MCF 10A (cell line): ENCODE measurements around the gene KAZN. TPM values are rescaled to one million over a fixed set of nuclear protein-coding genes. Genes with fewer than 3 reads are reported as not detected.

Source experiments
- BruUV-seq: library from RNA; stranded (reverse); fragments of 400-500 nt; replicated peaks from 2 replicates; lab custom pipeline; 2021; lab: Mats Ljungman, UMichigan
- CTCF ChIA-PET: fragments of 300-600 bp; sonication (Branson Sonifier 250); formaldehyde crosslinking; extraction: SDS; loops from one replicate; lab custom pipeline; 2021; ENCODE audit warnings: antibody characterized with exemption, inconsistent platforms; lab: Yijun Ruan, JAX
- POLR2A ChIA-PET: fragments of 300-600, 350-650 bp; sonication (Branson Sonifier 250); formaldehyde crosslinking; extraction: SDS; loops from one replicate; lab custom pipeline; 2020; ENCODE audit warnings: antibody characterized with exemption, inconsistent platforms; lab: Yijun Ruan, JAX
- DNase-seq: peaks from one replicate; pipeline ENCODE4 v3.0.0-alpha.2; 2018; ENCODE audit not compliant: unreplicated experiment
- H3K27ac Mint-ChIP-seq: one replicate; pipeline ENCODE4 v1.8.0; 2022; ENCODE audit warnings: mild to moderate bottlenecking, low read depth, mixed read lengths; ENCODE audit not compliant: unreplicated experiment
- H3K27me3 Mint-ChIP-seq: one replicate; pipeline ENCODE4 v1.8.0; 2022; ENCODE audit warnings: mixed read lengths; ENCODE audit not compliant: insufficient read depth, unreplicated experiment
- H3K36me3 Mint-ChIP-seq: one replicate; pipeline ENCODE4 v1.8.0; 2022; ENCODE audit warnings: mild to moderate bottlenecking, moderate library complexity, mixed read lengths; ENCODE audit not compliant: insufficient read depth, unreplicated experiment
- H3K4me1 Mint-ChIP-seq: one replicate; pipeline ENCODE4 v1.8.0; 2022; ENCODE audit warnings: mixed read lengths; ENCODE audit not compliant: insufficient read depth, unreplicated experiment
- H3K4me3 Mint-ChIP-seq: one replicate; pipeline ENCODE4 v1.8.0; 2022; ENCODE audit warnings: mild to moderate bottlenecking, moderate library complexity, mixed read lengths; ENCODE audit not compliant: unreplicated experiment
- H3K9me3 Mint-ChIP-seq: one replicate; pipeline ENCODE4 v1.8.0; 2022; ENCODE audit warnings: mixed read lengths; ENCODE audit not compliant: unreplicated experiment
- CTCF ChIP-seq: fragments of 200-600 bp; IDR thresholded peaks from one replicate; pipeline ENCODE4 v1.8.0; 2022; ENCODE audit warnings: antibody characterized with exemption, mild to moderate bottlenecking; ENCODE audit not compliant: unreplicated experiment
- intact Hi-C: fragments of 100-400 bp; cut with micrococcal nuclease; formaldehyde crosslinking; loops from 2 replicates; pipeline ENCODE4 v1.14.1; 2022
- total RNA-seq: library from RNA; stranded (reverse); gene quantifications from 2 replicates; pipeline ENCODE4 v1.2.3, GENCODE V29; 2022

The KAZN gene
- total RNA-seq, 1 experiment from 2014 or later: 3.3 TPM

DNA sequence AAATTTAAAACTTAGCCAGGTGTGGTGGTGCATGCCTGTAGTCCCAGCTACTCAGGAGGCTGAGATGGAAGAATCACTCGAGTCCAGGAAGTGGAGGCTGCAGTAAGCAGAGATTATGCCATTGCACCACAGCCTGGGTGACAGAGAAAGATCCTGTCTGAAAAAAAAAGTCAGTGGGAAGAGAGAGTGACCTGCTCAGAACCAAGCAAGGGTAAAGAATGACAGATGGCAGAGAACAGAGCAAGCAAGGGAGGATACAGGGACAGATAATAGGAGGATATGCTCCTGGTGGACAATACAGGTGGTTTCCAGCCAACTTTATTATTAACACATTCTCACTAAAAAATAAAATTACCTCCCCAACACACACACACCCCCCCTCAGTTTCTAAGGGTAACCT is 550.5 kb downstream of the KAZN start:
- intact Hi-C loops: no loop called here
- Mint-ChIP-seq H3K27me3 (no peaks in the 10 kb centered on the region), H3K4me1 (no peaks in the 10 kb centered on the region), H3K27ac (no peak overlapping the region), H3K4me3 (no peak overlapping the region), H3K36me3 (peaks cover 7% of the 10 kb centered on the region), H3K9me3 (no peaks in the 10 kb centered on the region)
- CTCF ChIA-PET: interaction anchor here (0.8 to 5.2 kb wide), 2 partner anchors 124 to 153 kb away, joined by 3 to 67 read pairs; no protein-coding TSS in a partner anchor
- BruUV-seq: no TSS peak
- no peak for DNase-seq
- POLR2A ChIA-PET: no interaction called here
- TF ChIP-seq CTCF: no peak

GRCh38 chr1:15150376-15150775 is 551.9 kb downstream of the KAZN start:
- POLR2A ChIA-PET: interaction anchor here (0.8 kb wide), 1 partner anchor 130 kb away, joined by 3 read pairs; no protein-coding TSS in a partner anchor
- CTCF ChIA-PET: interaction anchor here (0.9 to 5.2 kb wide), 4 partner anchors 8 to 122 kb away, joined by 3 to 67 read pairs (median 19); no protein-coding TSS in a partner anchor
- Mint-ChIP-seq H3K4me1 (no peaks in the 10 kb centered on the region), H3K9me3 (no peaks in the 10 kb centered on the region), H3K27me3 (no peaks in the 10 kb centered on the region), H3K27ac (no peak overlapping the region), H3K4me3 (no peak overlapping the region), H3K36me3 (peaks cover 12% of the 10 kb centered on the region)
- no TSS peak for BruUV-seq
- no peak for DNase-seq
- no peak for TF ChIP-seq CTCF
- intact Hi-C loops: loop anchor here (5.0 kb wide), 1 partner anchor 282 kb away; no protein-coding TSS in a partner anchor

- Mint-ChIP-seq H3K27me3 (no peaks in the 10 kb centered on the region), H3K36me3 (peaks cover 12% of the 10 kb centered on the region), H3K4me1 (peaks cover 6% of the 10 kb centered on the region), H3K4me3 (no peak overlapping the region), H3K9me3 (no peaks in the 10 kb centered on the region), H3K27ac (no peak overlapping the region)
- no peak for DNase-seq
- no TSS peak for BruUV-seq
- ChIA-PET POLR2A (interaction anchor here (0.6 to 1.4 kb wide), 6 partner anchors 49 to 158 kb away, joined by 3 to 5 read pairs (median 4); no protein-coding TSS in a partner anchor), CTCF (interaction anchor here (0.6 to 5.2 kb wide), 16 partner anchors 14 to 1079 kb away, joined by 3 to 67 read pairs (median 3); no protein-coding TSS in a partner anchor)
- TF ChIP-seq CTCF: no peak
- intact Hi-C loops: loop anchor here (5.0 kb wide), 1 partner anchor 281 kb away; no protein-coding TSS in a partner anchor
Observed at GRCh38 chr1:15151377-15151806, 552.9 kb downstream of the KAZN start.

- H3K27ac Mint-ChIP-seq: peak overlapping the region; percentile 42
- peaks cover 12% of the 10 kb centered on the region for H3K36me3 Mint-ChIP-seq
- intact Hi-C loops: loop anchor here (1.0 to 5.0 kb wide), 4 partner anchors 48 to 280 kb away; no protein-coding TSS in a partner anchor
- H3K27me3 Mint-ChIP-seq: no peaks in the 10 kb centered on the region
- no TSS peak for BruUV-seq
- TF ChIP-seq CTCF: no peak
- ChIA-PET CTCF (interaction anchor here (0.6 to 5.2 kb wide), 21 partner anchors 21 to 1182 kb away, joined by 3 to 67 read pairs (median 3); no protein-coding TSS in a partner anchor), POLR2A (interaction anchor here (0.6 to 2.9 kb wide), 16 partner anchors 21 to 1563 kb away, joined by 3 to 20 read pairs (median 4); no protein-coding TSS in a partner anchor)
- H3K4me1 Mint-ChIP-seq: peaks cover 6% of the 10 kb centered on the region
- H3K9me3 Mint-ChIP-seq: no peaks in the 10 kb centered on the region
- H3K4me3 Mint-ChIP-seq: peak overlapping the region; percentile 85
- DNase-seq: no peak
Observed at GRCh38 chr1:15151871-15152270, 553.4 kb downstream of the KAZN start.
